IPS DF 19.7 (cell line): ENCODE data around the gene PSME3.

Source experiments
- DNase-seq: peaks from one replicate; pipeline ENCODE4 v3.0.0-alpha.2; 2013; ENCODE audit warnings: low read depth, low spot score

The PSME3 gene

DNA sequence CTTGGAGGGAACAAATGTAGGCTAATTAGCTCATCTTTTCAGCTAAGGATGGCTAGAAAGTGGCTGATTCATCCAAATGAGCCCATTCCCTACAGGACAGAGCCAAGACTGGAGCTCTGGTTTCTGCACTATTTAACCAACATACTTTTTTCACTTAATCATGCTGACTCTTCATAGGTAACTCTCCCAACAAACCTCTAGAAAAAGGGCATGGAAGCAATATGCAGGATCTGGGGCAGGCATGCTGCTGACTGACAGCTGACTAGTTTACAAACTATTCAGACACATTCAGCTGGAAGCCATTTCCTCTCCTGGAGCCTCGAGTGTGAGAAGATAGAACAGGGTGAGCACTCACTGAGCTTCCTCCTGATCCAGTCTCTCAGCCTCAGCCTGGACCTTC, 15.3 kb upstream of the PSME3 start:
- DNase-seq, result no peak

GRCh38 chr17:42818379-42818778, 14.8 kb upstream of the PSME3 start:
- no peak for DNase-seq

DNA sequence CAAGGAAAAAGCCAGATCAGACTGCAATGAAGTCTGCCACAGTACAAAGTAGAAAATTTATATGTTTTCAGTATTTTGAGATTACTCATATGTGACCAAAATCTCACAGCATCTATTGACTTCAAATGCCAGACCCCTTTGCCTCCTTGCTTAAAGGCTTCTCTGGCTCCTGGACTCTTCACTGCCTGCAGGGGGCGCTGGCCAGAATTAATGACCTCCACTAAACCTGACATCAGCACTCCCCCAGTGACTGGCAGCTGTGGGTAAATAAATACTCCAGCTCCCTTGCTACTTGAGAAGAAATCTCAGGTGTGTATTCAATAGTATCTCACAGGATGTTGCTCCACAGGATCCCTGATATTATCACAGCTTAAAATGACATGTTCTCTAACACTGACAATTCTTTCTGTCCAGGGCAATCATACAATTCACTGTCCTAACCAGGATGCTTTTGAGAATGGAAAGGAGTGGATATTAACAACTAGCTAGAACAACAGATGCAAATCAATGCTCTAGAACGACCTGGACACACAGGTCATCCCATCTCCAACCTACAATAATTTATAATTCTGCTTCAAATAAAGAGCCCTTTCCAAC, 13.2 kb upstream of the PSME3 start:
- DNase-seq, result no peak

- no peak for DNase-seq
Measured at GRCh38 chr17:42821176-42821575, 12.0 kb upstream of the PSME3 start.

- no peak for DNase-seq
Measured at GRCh38 chr17:42827472-42827871, 5.7 kb upstream of the PSME3 start.

DNA sequence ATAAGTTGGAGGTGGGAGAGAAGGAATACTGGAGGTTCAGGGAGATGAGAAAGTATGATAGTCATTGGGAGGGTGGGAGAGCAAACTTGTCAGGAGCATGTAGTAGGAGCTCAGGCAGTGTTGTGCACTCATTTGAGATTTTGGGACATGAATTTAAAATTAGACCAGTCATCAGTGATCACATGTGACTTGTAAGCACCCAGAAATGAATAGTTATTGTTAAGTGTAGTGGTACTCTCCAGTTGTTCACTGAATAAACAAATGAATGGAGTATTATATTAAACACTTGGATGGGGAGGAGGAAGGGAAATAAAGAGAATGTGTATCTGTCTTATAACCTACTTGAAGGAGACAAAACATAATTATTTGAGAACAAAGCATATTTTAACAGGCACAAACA, 2.2 kb upstream of the PSME3 start:
- no peak for DNase-seq

- DNase-seq, result no peak
Measured at GRCh38 chr17:42832213-42832933, 824 bp upstream of the PSME3 start.

GRCh38 chr17:42833767-42834422, 698 bp downstream of the PSME3 start:
- DNase-seq, result no peak

DNA sequence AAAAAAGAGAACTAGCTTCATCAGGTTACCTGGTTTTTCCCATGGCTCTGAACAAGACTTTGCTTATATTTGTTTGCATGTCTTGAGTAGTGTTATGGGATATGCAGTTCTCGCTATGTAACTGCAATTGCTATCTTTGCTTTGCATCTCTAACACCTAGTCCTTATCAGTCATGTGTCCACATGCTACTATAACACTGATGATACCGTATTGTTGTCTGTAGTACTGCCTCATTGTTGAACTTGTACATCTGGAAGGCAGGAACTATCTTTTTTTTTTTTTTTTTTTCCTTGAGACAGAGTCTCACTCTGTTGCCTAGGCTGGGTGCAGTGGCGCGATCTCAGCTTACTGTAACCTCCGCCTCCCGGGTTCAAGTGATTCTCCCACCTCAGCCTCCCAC, 2.5 kb downstream of the PSME3 start:
- DNase-seq, result no peak

GRCh38 chr17:42841975-42842685, 8.9 kb downstream of the PSME3 start:
- no peak for DNase-seq

GRCh38 chr17:42843358-42843934, 10.2 kb downstream of the PSME3 start:
- no peak for DNase-seq

- DNase-seq, result no peak
Measured at GRCh38 chr17:42844271-42844670, 11.1 kb downstream of the PSME3 start, which contains the start of gene AOC2. TSS of gene AOC2 (plus strand) at chr17:42844580. CDS start at chr17:42844627, 47 bp downstream.

- DNase-seq, result no peak
Measured at GRCh38 chr17:42844761-42845555, 11.8 kb downstream of the PSME3 start.

- DNase-seq, result no peak
Measured at GRCh38 chr17:42845556-42845917, 12.3 kb downstream of the PSME3 start.

DNA sequence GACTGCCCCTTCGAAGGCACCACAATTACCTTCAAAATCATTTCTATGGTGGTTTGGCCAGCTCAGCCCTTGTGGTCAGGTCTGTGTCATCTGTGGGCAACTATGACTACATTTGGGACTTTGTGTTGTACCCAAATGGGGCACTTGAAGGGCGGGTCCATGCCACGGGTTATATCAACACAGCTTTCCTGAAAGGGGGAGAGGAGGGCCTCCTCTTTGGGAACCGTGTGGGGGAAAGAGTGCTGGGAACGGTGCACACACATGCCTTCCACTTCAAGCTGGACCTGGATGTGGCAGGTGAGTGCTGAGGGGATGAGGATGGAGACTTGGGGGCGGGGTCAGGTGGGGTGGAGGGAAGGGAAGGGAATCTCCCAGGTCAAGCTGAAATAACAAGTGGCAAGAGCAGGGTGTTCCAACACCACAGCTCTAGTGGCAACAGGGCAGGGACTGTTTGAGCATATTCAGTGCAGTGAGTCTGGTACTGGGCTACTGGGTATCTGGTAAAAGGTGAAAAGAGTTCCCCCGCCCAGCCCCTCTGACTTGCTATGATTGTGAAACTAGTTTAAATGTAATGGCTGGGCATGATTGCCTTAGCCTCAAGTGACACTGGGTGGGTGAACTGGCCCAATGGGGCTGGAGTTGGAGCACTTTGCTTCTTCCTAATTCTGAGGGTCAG, 12.9 kb downstream of the PSME3 start:
- DNase-seq, result no peak

DNA sequence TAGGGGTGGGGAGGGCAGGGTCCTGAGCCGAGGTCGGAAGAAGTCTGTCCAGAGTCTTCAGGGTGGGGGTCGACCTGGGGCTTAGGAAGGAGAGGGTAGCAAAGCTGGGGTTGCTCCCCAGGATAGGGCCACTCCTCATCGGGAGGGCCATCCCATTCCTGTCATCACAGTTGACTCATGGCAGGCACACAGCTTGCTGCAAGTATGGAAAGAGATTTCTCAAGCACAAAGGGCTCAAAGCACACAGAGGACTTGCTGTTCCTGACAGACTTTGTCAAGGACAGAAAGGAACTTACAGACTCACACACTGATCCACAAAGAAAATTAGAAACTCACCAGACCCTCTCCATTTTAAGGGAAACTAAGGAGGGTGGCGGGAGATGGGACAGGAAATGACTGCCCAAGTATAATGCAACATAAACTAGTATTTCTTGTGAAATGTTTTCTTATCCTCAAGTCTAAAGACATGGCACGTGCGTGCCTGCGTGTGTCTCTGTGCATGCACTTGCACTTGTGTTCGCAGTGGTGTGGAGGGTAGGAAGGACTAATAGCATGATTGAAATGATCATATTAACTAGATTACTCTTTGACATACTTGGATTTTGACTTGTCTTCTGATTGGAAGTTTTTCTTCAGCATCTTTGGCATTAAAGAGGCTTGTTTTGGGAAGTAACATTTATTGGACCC, 13.5 kb downstream of the PSME3 start:
- DNase-seq, result no peak

GRCh38 chr17:42848093-42848492, 14.9 kb downstream of the PSME3 start:
- no peak for DNase-seq

DNA sequence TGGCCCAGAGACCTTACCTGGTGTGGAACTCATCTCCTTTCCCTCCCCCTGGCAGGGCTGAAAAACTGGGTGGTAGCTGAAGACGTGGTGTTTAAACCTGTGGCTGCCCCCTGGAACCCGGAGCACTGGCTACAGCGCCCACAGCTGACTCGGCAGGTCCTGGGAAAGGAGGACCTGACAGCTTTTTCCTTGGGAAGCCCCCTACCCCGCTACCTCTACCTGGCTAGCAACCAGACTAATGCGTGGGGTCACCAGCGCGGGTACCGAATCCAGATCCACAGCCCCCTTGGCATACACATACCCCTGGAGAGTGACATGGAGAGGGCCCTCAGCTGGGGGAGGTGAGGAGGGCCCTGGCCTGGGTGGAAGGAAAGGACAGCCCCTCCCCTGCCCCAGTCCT, 15.8 kb downstream of the PSME3 start:
- DNase-seq, result no peak

GRCh38 chr17:42849451-42850181, 16.4 kb downstream of the PSME3 start:
- DNase-seq, result no peak
